H1 (cell line): ENCODE results near the gene ATP5F1A. TPM values are rescaled to one million over a fixed set of nuclear protein-coding genes. Genes with fewer than 3 reads are reported as not detected.
"Not testable (repeated sequence)": the region's sequence is repeated elsewhere in the genome, so short reads cannot be mapped to it uniquely, and the experiment has no call there.

Source experiments
- CTCF ChIA-PET: fragments of 300-600 bp; sonication (Branson Sonifier 250); formaldehyde crosslinking; loops from one replicate; lab custom pipeline; 2021; ENCODE audit not compliant: partially characterized antibody; lab: Charles Lee
- POLR2A ChIA-PET: fragments of 300-600 bp; sonication (Branson Sonifier 250); formaldehyde crosslinking; loops from one replicate; lab custom pipeline; 2021; ENCODE audit warnings: inconsistent platforms; ENCODE audit not compliant: partially characterized antibody; lab: Charles Lee
- DNase-seq, 2 experiments: peaks; one replicate each; pipeline versions ENCODE4 v3.0.0 to v3.0.0-alpha.2; 2010 to 2022; ENCODE audit warnings: low spot score in 2 of 2, low read depth in 1 of 2, mixed read lengths in 1 of 2
- FAIRE-seq: peaks from 2 replicates; lab custom pipeline; 2011; peaks lifted over from hg19 to GRCh38; lab: Jason Lieb, UNC
- H2AFZ ChIP-seq: 2 replicates; pipeline ENCODE4 v1.8.1; 2012; ENCODE audit warnings: low read length, inconsistent platforms
- H2AK5ac ChIP-seq: 2 replicates; pipeline ENCODE4 v1.6.1; 2013; ENCODE audit warnings: low read depth, low read length
- H2BK120ac ChIP-seq: replicated peaks from 2 replicates; pipeline ENCODE3; 2013; ENCODE audit warnings: low read depth, low read length, inconsistent platforms
- H2BK12ac ChIP-seq: 2 replicates; pipeline ENCODE4 v1.6.1; 2013; ENCODE audit warnings: low read depth, low read length
- H2BK15ac ChIP-seq: 2 replicates; pipeline ENCODE4 v1.6.1; 2013; ENCODE audit warnings: low read length
- H2BK20ac ChIP-seq: 2 replicates; pipeline ENCODE4 v1.6.1; 2013; ENCODE audit warnings: low read length
- H2BK5ac ChIP-seq: 2 replicates; pipeline ENCODE4 v1.6.1; 2013; ENCODE audit warnings: low read depth, low read length
- H3K14ac ChIP-seq: 2 replicates; pipeline ENCODE4 v1.6.1; 2013; ENCODE audit warnings: inconsistent platforms; ENCODE audit not compliant: insufficient read length
- H3K18ac ChIP-seq: 2 replicates; pipeline ENCODE4 v1.6.1; 2013; ENCODE audit warnings: low read length; ENCODE audit errors: extremely low read depth
- H3K23ac ChIP-seq: 2 replicates; pipeline ENCODE4 v1.6.1; 2013; ENCODE audit warnings: inconsistent platforms; ENCODE audit not compliant: insufficient read length
- H3K23me2 ChIP-seq: 2 replicates; pipeline ENCODE4 v1.6.1; 2013; ENCODE audit warnings: low read depth, low read length
- H3K27ac ChIP-seq: 2 replicates; pipeline ENCODE4 v1.6.1; 2011; ENCODE audit warnings: low read depth, low read length, inconsistent platforms
- H3K27me3 ChIP-seq, 4 experiments: replicated peaks in 1 of 4; 1 replicate in 1 of 4; 2 replicates in 3 of 4; pipeline versions ENCODE4 v1.6.1 to v1.8.1; 2011 to 2013; ENCODE audit warnings: low read length in 3 of 4, mild to moderate bottlenecking in 3 of 4, inconsistent platforms in 2 of 4, mixed read lengths in 2 of 4, moderate library complexity in 1 of 4; ENCODE audit not compliant: control insufficient read depth in 3 of 4, insufficient read depth in 3 of 4; ENCODE audit errors: extremely low read depth in 1 of 4
- H3K36me3 ChIP-seq, 4 experiments: 2 replicates each; pipeline versions ENCODE4 v1.6.1 to v1.8.1; 2011 to 2013; ENCODE audit warnings: mild to moderate bottlenecking in 4 of 4, low read length in 3 of 4, moderate library complexity in 2 of 4, control low read depth in 1 of 4, inconsistent platforms in 1 of 4; ENCODE audit not compliant: insufficient read depth in 4 of 4, control insufficient read depth in 2 of 4
- H3K4ac ChIP-seq: replicated peaks from 2 replicates; pipeline ENCODE3; 2013; ENCODE audit warnings: low read length, low read depth, mixed read lengths, inconsistent platforms; ENCODE audit not compliant: insufficient read length
- H3K4me1 ChIP-seq, 4 experiments: replicated peaks in 1 of 4; 1 replicate in 1 of 4; 2 replicates in 3 of 4; pipeline versions ENCODE4 v1.6.1 to v1.8.1; 2011 to 2013; ENCODE audit warnings: low read length in 3 of 4, inconsistent platforms in 2 of 4, mixed read lengths in 1 of 4; ENCODE audit not compliant: insufficient read depth in 4 of 4, control insufficient read depth in 3 of 4
- H3K4me2 ChIP-seq, 2 experiments: 2 replicates each; pipeline versions ENCODE4 v1.6.1 to v1.8.1; 2011 to 2013; ENCODE audit warnings: low read depth in 2 of 2, low read length in 2 of 2, control low read depth in 1 of 2, inconsistent platforms in 1 of 2, mild to moderate bottlenecking in 1 of 2; ENCODE audit not compliant: insufficient read depth in 1 of 2
- H3K4me3 ChIP-seq, 4 experiments: fragments of 200-600, 300-600 bp in 1 of 4; sonication (generic), shearing (Covaris generic), sonication (Bioruptor Twin) in 1 of 4; 2 replicates each; pipeline versions ENCODE4 v1.5.1 to v1.8.1; 2011 to 2016; ENCODE audit warnings: low read length in 4 of 4, low read depth in 3 of 4, control low read depth in 2 of 4, inconsistent platforms in 2 of 4, mild to moderate bottlenecking in 2 of 4, mixed read lengths in 1 of 4, moderate library complexity in 1 of 4; ENCODE audit not compliant: insufficient read depth in 2 of 4; ENCODE audit errors: extremely low read depth in 1 of 4
- H3K56ac ChIP-seq: replicated peaks from 2 replicates; pipeline ENCODE3; 2013; ENCODE audit warnings: low read depth, mild to moderate bottlenecking, mixed read lengths, low read length, inconsistent platforms; ENCODE audit not compliant: insufficient read length
- H3K79me1 ChIP-seq: 2 replicates; pipeline ENCODE4 v1.6.1; 2013; ENCODE audit warnings: low read depth, low read length, control low read depth
- H3K79me2 ChIP-seq, 2 experiments: 2 replicates each; pipeline versions ENCODE4 v1.6.1 to v1.8.1; 2012 to 2013; ENCODE audit warnings: low read length in 2 of 2, mild to moderate bottlenecking in 2 of 2, inconsistent platforms in 1 of 2; ENCODE audit not compliant: insufficient read depth in 2 of 2, control insufficient read depth in 1 of 2
- H3K9ac ChIP-seq, 4 experiments: replicated peaks in 1 of 4; 1 replicate in 1 of 4; 2 replicates in 3 of 4; pipeline versions ENCODE4 v1.6.1 to v1.8.1; 2011 to 2013; ENCODE audit warnings: low read depth in 3 of 4, low read length in 3 of 4, control low read depth in 2 of 4, mild to moderate bottlenecking in 2 of 4, moderate library complexity in 2 of 4, inconsistent platforms in 1 of 4; ENCODE audit errors: extremely low read depth in 1 of 4
- H3K9me3 ChIP-seq, 2 experiments: 2 replicates each; pipeline versions ENCODE4 v1.6.1 to v1.8.1; 2012 to 2013; ENCODE audit warnings: mild to moderate bottlenecking in 2 of 2, moderate library complexity in 2 of 2, control low read depth in 1 of 2, inconsistent platforms in 1 of 2, low read depth in 1 of 2, low read length in 1 of 2, mixed read lengths in 1 of 2; ENCODE audit not compliant: insufficient read depth in 2 of 2
- H4K20me1 ChIP-seq, 2 experiments: replicated peaks in 1 of 2; 2 replicates each; pipeline versions ENCODE3 to v1.8.1; 2011 to 2013; ENCODE audit warnings: inconsistent platforms in 2 of 2, low read length in 2 of 2, mild to moderate bottlenecking in 1 of 2; ENCODE audit not compliant: insufficient read depth in 2 of 2, control insufficient read depth in 1 of 2
- H4K5ac ChIP-seq: 2 replicates; pipeline ENCODE4 v1.6.1; 2013; ENCODE audit warnings: low read length, low read depth, mixed read lengths, inconsistent platforms; ENCODE audit not compliant: insufficient read length
- H4K8ac ChIP-seq: 2 replicates; pipeline ENCODE4 v1.8.0; 2013; ENCODE audit warnings: mild to moderate bottlenecking, moderate library complexity, low read length, inconsistent platforms; ENCODE audit not compliant: insufficient read depth; ENCODE audit errors: extremely low read depth
- H4K91ac ChIP-seq: replicated peaks from 2 replicates; pipeline ENCODE3; 2013; ENCODE audit warnings: low read length, mixed read lengths, inconsistent platforms; ENCODE audit not compliant: insufficient read length
- GTF2F1 ChIP-seq: IDR thresholded peaks from 2 replicates; pipeline ENCODE4 v1.6.1; 2012; ENCODE audit warnings: low read depth, low read length, improper control_type of control experiment, borderline replicate concordance
- NANOG ChIP-seq: IDR thresholded peaks from 2 replicates; pipeline ENCODE4 v1.6.1; 2011; ENCODE audit warnings: low read length, low read depth, mild to moderate bottlenecking, inconsistent platforms; ENCODE audit not compliant: insufficient read depth, poor library complexity, severe bottlenecking
- SP4 ChIP-seq: IDR thresholded peaks from 2 replicates; pipeline ENCODE4 v1.6.1; 2012; ENCODE audit warnings: low read length, inconsistent platforms
- TEAD4 ChIP-seq: IDR thresholded peaks from 2 replicates; pipeline ENCODE4 v1.6.1; 2012; ENCODE audit warnings: low read depth, low read length, inconsistent platforms, mixed read lengths
- WGBS, 2 experiments: shearing (Covaris generic) in 1 of 2; methylation state at CpG; one replicate each; pipeline versions ENCODE4 v1.1.6 to v1.1.7; 2013 to 2015; ENCODE audit warnings: low lambda C conversion rate in 2 of 2, mixed read lengths in 2 of 2, inconsistent platforms in 1 of 2, low coverage in 1 of 2, missing lambda C conversion rate in 1 of 2; ENCODE audit not compliant: insufficient replicate concordance in 2 of 2, insufficient coverage in 1 of 2, insufficient read length in 1 of 2; ENCODE audit errors: extremely low coverage in 1 of 2, missing lambda C conversion rate in 1 of 2; 5-methylcytosine and 5-hydroxymethylcytosine counted together
- polyA plus RNA-seq, 7 experiments: library from polyadenylated mRNA; depleted of rRNA in 3 of 7; stranded (reverse) in 5 of 7; unstranded in 2 of 7; fragments of >200 nt in 5 of 7; fragments of 200-250 nt in 2 of 7; gene quantifications; 1 replicate in 5 of 7; 2 replicates in 1 of 7; 4 replicates in 1 of 7; pipeline versions ENCODE4 v1.2.1 to v1.2.3, GENCODE V29; 2011 to 2013; ENCODE audit warnings: missing spikeins in 2 of 7, mixed read lengths in 2 of 7
- total RNA-seq: library from RNA; stranded (reverse); fragmentation: NEBNext Ultra II Directional; extraction: Animal tissue kit (Norgen Biotek cat#: 25700); gene quantifications from 2 replicates; pipeline ENCODE4 v1.2.1, GENCODE V29; 2021

Gene ATP5F1A
- total and polyA plus RNA-seq, 2 of the 8 experiments (the other 6 are each of a cell fraction or from before 2014, with no cell fraction given) = 685 to 970 TPM

DNA sequence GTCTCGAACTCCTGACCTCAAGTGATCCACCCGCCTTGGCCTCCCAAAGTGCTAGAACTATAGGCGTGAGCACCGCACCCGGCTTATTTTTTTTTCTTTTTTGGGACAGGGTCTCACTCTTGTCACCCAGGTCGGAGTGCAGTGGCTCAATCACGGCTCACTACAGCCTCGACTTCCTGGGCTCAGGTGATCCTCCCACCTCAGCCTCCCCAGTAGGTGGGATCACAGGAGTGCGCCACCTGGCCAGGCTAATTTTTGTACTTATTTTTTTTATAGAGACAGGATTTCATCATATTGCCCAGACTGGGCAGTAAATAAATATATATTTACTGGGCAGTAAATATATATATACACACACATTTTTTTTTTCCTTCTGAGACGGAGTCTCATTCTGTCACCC lies 2.6 kb downstream of the ATP5F1A start (continued):
- TF ChIP-seq NANOG = no peak
- no peak for TF ChIP-seq TEAD4
- no peak for TF ChIP-seq GTF2F1
- TF ChIP-seq SP4 = no peak

DNA sequence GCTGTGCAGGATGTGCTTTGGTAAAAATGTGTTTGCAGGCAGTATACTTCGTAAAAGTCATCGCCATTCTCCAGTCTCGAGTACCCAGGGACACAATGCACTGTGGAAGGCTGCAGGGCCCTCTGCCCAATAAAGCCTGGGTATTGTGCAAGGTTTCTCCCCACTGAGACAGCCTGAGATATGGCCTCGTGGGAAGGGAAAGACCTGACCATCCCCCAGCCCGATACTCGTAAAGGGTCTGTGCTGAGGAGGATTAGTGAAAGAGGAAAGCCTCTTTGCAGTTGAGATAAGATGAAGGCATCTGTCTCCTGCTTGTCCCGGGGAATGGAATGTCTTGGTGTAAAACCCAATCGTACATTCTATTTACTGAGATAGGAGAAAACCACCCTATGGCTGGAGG lies 9.6 kb downstream of the ATP5F1A start:
- H2BK120ac ChIP-seq, H3K23ac ChIP-seq, H3K4me1 ChIP-seq, CTCF ChIA-PET, H2AFZ ChIP-seq, DNase-seq, H4K5ac ChIP-seq, H4K8ac ChIP-seq, FAIRE-seq, H3K9me3 ChIP-seq, H2BK5ac ChIP-seq, H3K27ac ChIP-seq, H4K20me1 ChIP-seq, H2BK20ac ChIP-seq, H2BK15ac ChIP-seq, H3K4me2 ChIP-seq, H3K27me3 ChIP-seq, H2BK12ac ChIP-seq, H3K9ac ChIP-seq, H3K14ac ChIP-seq, H3K4me3 ChIP-seq, H3K18ac ChIP-seq, H3K23me2 ChIP-seq, H3K56ac ChIP-seq, H2AK5ac ChIP-seq, H4K91ac ChIP-seq, H3K4ac ChIP-seq, H3K79me1 ChIP-seq: not testable (repeated sequence)
- Histone ChIP-seq H3K79me2 (peaks cover 3 to 32% of the 10 kb centered on the region in 2 experiments; a peak in 3 of 4 replicates), H3K36me3 (peaks cover 42 to 98% (median 86%) of the 10 kb centered on the region in 4 experiments)
- WGBS, 2 experiments = 94% methylated on average over 8 of the region's 8 CpGs; no CpG with 5 or more reads in 1 of the 2 experiments
- POLR2A ChIA-PET = interaction anchor here (1.0 kb wide), 1 partner anchor 10 kb away, joined by 4 read pairs; the partner anchor contains the start of gene ATP5F1A
